Activated T-cell treated with anti-CD3 and anti-CD28 coated beads for 4 hours (primary cell): ENCODE data around the gene SKAP1.

ENCODE experiments used
- DNase-seq: peaks from one replicate; pipeline ENCODE4 v3.0.0-alpha.2; 2020

The SKAP1 gene

DNA sequence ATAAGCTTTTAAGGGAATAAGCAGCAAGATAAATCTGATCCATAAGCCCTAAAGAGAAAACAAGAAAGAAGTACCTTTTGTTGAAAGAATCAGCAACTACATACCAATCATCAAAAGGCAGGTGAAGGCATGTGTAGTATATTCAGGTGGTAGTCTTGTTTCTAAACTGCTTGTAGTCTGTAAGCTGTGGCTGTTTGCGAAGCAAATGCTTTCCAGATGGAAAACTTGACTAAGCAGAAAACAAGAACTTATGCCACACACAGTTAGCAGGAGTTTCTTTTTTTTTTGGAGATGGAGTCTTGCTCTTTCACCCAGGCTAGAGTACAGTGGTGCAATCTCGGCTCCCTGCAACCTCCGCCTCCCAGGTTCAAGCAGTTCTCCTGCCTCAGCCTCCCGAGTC lies 334.4 kb downstream of the SKAP1 start:
- no peak for DNase-seq

DNA sequence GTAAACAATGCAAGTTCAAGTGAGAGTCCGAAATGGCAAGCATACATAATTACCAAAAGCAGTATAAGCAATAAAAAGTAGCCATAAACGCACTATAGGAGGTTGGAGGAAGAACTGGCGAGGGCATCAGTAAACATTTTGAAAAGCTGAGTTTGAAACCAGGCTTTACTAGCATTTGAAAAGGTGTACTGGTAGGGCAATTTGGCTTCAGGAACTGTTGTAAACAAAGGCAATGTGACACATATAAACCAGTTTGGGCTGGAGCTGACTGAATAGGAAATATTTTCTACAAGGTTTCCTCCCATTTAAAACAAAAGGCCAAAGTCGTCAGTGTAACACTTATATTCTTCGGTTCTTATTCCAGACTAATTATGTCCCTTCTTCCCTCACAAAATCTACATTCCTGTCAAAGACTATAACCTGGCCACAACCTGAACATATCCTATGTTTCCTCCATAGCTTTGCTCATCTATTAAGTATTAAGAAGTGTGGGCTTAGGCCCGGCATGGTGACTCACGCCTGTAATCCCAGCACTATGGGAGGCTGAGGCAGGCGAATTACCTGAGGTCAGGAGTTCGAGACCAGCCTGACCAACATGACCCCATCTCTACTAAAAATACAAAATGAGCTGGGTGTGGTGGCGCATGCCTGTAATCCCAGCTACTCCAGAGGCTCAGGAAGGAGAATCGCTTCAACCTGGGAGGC lies 336.5 kb downstream of the SKAP1 start:
- DNase-seq, result no peak

DNA sequence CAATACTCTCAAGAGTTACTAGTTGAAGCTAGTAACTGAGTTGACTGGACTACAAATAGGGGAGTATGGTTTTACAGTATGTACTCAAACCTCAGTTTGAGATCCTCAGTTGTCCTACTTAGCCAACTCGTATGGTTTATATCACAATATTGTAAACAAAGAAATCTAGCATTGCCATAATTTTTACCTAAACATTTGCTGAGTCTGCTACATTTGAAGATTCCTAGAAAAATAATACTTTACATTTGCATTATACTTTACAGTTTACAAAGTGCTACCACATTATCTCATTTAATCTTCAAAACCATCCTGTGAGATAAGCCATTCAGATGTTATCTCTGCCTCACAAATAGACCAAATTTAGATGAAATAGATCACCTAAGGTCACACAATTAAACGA lies 345.1 kb downstream of the SKAP1 start:
- no peak for DNase-seq
